Endothelial cell (in vitro differentiated cells): ENCODE results near the gene NTSR1. TPM values are rescaled to one million over a fixed set of nuclear protein-coding genes. Genes with fewer than 3 reads are reported as not detected.

Source experiments
- DNase-seq: peaks from one replicate; pipeline ENCODE4 v3.0.0; 2021; ENCODE audit warnings: low spot score
- H3K27ac Mint-ChIP-seq: one replicate; pipeline ENCODE4 v1.8.0; 2021; ENCODE audit warnings: mixed read lengths, inconsistent platforms; ENCODE audit not compliant: unreplicated experiment
- H3K27me3 Mint-ChIP-seq: one replicate; pipeline ENCODE4 v1.8.0; 2021; ENCODE audit warnings: mild to moderate bottlenecking, moderate library complexity, mixed read lengths, inconsistent platforms; ENCODE audit not compliant: unreplicated experiment
- H3K36me3 Mint-ChIP-seq: one replicate; pipeline ENCODE4 v1.8.0; 2021; ENCODE audit warnings: mild to moderate bottlenecking, low read depth, mixed read lengths, inconsistent platforms; ENCODE audit not compliant: unreplicated experiment
- H3K4me1 Mint-ChIP-seq: one replicate; pipeline ENCODE4 v1.8.0; 2021; ENCODE audit warnings: mild to moderate bottlenecking, mixed read lengths, inconsistent platforms; ENCODE audit not compliant: unreplicated experiment
- H3K4me3 Mint-ChIP-seq: one replicate; pipeline ENCODE4 v1.8.0; 2021; ENCODE audit warnings: mild to moderate bottlenecking, mixed read lengths, inconsistent platforms; ENCODE audit not compliant: unreplicated experiment
- H3K9me3 Mint-ChIP-seq: one replicate; pipeline ENCODE4 v1.8.0; 2021; ENCODE audit warnings: mixed read lengths, inconsistent platforms; ENCODE audit not compliant: unreplicated experiment
- total RNA-seq: library from RNA; stranded (reverse); fragmentation: NEBNext Ultra II Directional; extraction: Animal tissue kit (Norgen Biotek cat#: 25700); gene quantifications from one replicate; pipeline ENCODE4 v1.2.1, GENCODE V29; 2021; ENCODE audit not compliant: unreplicated experiment
- TF ChIP-seq, protein P1 (sequence below): fragments of 200-600 bp; sonication (generic); IDR thresholded peaks from one replicate; pipeline ENCODE4 v1.5.0; 2021; ENCODE audit warnings: antibody characterized with exemption; ENCODE audit not compliant: unreplicated experiment

NTSR1 gene
- total RNA-seq, 1 donor from 2014 or later, result not detected

DNA sequence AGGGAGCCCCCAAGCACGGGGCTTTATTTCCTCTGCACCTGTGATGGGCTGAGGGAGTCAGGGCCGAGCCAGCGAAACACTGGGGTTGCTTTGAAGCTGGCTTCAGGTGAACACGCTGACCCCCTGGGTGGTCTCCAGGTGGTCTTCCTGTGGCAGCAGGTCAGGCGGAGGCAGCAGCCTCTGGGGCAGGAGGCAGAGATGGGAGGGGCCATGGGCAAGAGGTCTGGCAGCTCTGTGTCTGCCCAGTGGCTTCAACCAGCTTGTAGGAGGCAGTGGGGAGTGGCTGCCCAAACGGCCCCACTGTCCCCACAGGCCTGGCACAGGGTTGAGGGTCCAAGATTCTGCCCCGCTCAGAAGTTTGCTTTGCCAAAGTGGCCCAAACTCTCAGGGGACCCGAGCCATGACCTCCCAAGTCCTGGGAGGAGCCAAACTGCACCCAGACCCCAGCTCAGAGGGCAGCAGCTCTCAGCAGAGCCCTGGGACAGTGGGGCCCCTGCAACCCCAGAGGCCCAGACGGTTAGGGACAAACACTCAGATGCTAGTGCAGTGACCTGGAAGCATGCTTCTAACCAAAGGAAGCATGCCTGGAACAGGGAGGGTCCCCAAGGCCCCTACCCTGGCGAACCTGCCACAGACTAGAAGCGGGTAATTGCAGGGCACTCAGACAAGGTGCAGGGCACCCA is 15.3 kb downstream of the NTSR1 start:
- Mint-ChIP-seq H3K9me3 (peaks cover 6% of the 10 kb centered on the region), H3K4me3 (no peak overlapping the region), H3K36me3 (no peaks in the 10 kb centered on the region), H3K4me1 (no peaks in the 10 kb centered on the region), H3K27me3 (peaks cover 7% of the 10 kb centered on the region), H3K27ac (no peak overlapping the region)
- TF ChIP-seq, protein P1, sequence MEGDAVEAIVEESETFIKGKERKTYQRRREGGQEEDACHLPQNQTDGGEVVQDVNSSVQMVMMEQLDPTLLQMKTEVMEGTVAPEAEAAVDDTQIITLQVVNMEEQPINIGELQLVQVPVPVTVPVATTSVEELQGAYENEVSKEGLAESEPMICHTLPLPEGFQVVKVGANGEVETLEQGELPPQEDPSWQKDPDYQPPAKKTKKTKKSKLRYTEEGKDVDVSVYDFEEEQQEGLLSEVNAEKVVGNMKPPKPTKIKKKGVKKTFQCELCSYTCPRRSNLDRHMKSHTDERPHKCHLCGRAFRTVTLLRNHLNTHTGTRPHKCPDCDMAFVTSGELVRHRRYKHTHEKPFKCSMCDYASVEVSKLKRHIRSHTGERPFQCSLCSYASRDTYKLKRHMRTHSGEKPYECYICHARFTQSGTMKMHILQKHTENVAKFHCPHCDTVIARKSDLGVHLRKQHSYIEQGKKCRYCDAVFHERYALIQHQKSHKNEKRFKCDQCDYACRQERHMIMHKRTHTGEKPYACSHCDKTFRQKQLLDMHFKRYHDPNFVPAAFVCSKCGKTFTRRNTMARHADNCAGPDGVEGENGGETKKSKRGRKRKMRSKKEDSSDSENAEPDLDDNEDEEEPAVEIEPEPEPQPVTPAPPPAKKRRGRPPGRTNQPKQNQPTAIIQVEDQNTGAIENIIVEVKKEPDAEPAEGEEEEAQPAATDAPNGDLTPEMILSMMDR, result no peak
- no peak for DNase-seq

DNA sequence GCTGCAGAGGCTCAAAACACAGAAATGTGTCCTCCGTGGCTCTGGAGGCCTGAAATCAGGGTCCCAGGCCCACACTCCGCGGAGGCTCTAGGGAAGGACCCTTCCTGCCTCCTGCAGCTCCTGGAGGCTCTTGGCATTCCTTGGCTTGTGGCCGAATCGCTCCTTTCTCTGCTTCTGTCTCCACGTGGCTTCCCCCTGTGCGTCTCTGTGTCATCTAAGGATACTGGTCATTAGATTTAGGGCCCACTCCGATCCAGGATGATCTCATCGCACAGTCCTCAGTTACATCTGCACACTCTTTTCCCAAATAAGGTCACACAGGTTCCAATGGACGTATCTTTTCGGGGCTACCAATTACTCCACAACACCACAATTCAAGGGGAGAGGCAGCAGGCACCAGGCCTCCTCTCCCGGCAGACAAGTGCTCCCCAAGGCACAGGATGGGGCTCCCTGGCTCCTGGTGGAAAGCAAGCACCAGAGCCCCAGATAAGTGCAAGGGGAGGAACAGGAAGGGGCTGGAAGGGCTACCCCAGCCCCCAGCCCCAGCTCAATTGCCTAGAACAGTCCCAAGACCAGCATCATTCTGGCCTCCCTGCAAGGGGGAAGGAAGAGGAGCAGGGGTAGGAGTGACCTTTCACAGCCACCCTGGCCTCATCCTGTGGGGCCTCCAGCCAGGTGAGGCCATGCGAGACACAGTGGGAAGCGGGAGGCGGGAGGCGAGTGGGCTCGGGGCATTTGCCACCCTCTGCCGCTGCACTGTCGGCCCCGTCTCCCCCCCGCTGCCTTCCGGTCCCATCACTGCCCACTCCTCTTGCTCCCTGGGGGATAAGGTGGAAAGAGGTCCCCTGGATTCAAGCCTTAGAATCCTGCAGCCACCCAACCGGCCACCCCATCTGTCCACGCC is 16.3 kb downstream of the NTSR1 start:
- H3K4me1 Mint-ChIP-seq, result no peaks in the 10 kb centered on the region
- H3K9me3 Mint-ChIP-seq, result peaks cover 6% of the 10 kb centered on the region
- H3K36me3 Mint-ChIP-seq, result no peaks in the 10 kb centered on the region
- no peak overlapping the region for H3K27ac Mint-ChIP-seq
- no peak overlapping the region for H3K4me3 Mint-ChIP-seq
- H3K27me3 Mint-ChIP-seq, result peaks cover 5% of the 10 kb centered on the region
- no peak for DNase-seq
- TF ChIP-seq, protein P1, result no peak

DNA sequence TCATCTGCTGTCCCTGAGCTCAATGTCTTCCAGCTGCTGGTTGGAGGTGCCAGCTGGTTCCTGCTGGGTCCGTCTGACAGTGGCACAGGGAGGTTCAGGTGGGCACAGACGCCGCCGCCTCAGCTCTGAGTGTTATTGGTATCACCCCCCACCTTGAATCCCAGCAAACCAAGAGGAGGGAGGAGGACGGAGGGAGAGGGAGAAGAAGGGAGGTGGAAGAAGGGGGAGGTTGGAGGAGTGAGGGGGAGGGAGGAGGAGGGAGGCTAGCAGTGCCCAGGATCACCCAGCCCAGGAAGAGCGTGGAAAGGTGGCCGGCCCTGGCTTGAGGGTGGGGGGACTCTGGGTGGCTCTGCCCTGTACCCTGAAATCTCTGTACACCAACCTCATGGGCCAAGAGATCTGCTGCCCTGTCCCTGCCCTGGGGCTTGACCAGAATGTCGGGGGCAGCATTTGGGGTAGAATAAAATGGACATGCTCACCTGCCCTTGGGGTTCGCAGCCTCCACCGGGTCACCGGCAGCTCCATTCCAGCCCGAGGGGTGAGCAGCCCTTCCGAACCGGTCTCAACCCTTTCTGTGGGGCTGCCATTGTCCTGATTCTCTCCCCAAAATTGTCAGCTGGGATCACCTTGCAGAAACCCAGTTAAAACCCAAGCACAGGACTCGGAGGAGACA is 17.1 kb downstream of the NTSR1 start:
- TF ChIP-seq, protein P1, result no peak
- H3K9me3 Mint-ChIP-seq, result peaks cover 1% of the 10 kb centered on the region
- no peak overlapping the region for H3K4me3 Mint-ChIP-seq
- no peak for DNase-seq
- H3K27ac Mint-ChIP-seq, result no peak overlapping the region
- H3K36me3 Mint-ChIP-seq, result no peaks in the 10 kb centered on the region
- no peaks in the 10 kb centered on the region for H3K4me1 Mint-ChIP-seq
- peaks cover 5% of the 10 kb centered on the region for H3K27me3 Mint-ChIP-seq

DNA sequence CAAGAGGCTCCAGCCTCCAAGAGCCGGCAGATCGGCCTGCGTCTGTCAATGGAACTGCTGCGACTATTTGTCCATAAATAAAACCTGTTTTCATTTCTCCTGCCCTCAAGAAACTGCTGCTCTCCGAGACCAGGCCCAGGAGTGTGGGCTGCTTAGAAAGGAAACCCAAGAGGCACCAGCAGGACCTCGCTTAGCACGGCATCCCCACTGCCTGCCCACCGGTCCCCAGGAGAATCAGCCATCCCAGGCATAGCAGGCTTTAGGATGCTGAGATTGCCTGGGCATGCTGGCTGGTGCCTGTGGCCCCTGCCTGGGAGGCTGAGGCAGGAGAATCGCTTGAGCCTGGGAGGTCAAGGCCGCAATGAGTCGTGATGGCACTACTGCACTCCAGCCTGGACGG is 17.6 kb downstream of the NTSR1 start:
- Mint-ChIP-seq H3K36me3 (no peaks in the 10 kb centered on the region), H3K4me1 (no peaks in the 10 kb centered on the region), H3K9me3 (no peaks in the 10 kb centered on the region), H3K27ac (no peak overlapping the region), H3K27me3 (peaks cover 5% of the 10 kb centered on the region), H3K4me3 (no peak overlapping the region)
- no peak for DNase-seq
- TF ChIP-seq, protein P1, result no peak
